HG02642 (cell line): ENCODE data around the gene GZMB.
"Not testable (repeated sequence)": the region's sequence is repeated elsewhere in the genome, so short reads cannot be mapped to it uniquely, and the experiment has no call there.

Experiments used
- ATAC-seq: cut with Tn5 transposase; IDR thresholded peaks from one replicate; pipeline ENCODE4 v1.9.1; 2021; ENCODE audit warnings: mild to moderate bottlenecking; ENCODE audit not compliant: unreplicated experiment, poor library complexity

Gene GZMB, protein sequence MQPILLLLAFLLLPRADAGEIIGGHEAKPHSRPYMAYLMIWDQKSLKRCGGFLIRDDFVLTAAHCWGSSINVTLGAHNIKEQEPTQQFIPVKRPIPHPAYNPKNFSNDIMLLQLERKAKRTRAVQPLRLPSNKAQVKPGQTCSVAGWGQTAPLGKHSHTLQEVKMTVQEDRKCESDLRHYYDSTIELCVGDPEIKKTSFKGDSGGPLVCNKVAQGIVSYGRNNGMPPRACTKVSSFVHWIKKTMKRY

DNA sequence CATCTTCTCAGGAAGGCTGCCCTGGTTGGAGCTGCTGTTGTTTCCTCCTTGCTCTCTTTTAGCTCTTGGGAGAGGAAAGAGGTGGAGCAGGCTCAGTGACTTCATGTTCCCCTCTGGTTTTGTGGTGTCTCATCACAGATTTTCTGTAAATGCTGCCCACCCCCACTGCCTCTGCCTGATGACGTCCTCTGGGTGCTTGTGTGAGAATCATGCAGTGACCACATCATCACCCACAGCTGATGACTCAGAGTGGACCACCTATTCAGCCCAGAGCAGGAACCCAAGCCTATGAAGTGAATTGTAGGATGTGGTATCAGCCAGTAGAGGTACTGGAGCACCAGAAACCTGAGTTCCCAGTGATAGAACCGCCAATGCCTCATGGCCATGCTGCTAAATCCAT lies at the start of gene GZMB:
TSS of gene GZMB (minus strand) at position 33 of the 400 bp plus-strand sequence. CDS start at position 3, 30 bp downstream.
- ATAC-seq: no peak

DNA sequence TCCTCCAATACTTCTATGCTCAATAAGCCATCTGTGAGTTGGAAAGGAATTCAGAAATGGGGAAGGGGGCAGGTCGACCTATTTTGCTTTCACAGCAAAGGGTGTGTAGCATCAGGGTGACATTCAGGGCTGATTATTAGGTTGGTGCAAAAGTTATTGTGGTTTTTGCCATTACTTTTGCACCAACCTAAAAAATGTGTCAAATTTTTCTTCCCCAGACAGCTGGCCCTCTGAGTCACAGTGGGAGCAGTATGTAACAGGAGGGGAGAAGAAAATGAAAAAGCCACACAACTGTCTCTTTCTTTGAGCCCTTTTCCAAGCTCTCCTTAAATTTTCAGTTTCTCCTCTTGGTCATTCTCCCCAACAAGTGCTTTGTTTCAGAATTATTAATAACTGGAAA lies 47.1 kb upstream of the GZMB start:
- no peak for ATAC-seq

DNA sequence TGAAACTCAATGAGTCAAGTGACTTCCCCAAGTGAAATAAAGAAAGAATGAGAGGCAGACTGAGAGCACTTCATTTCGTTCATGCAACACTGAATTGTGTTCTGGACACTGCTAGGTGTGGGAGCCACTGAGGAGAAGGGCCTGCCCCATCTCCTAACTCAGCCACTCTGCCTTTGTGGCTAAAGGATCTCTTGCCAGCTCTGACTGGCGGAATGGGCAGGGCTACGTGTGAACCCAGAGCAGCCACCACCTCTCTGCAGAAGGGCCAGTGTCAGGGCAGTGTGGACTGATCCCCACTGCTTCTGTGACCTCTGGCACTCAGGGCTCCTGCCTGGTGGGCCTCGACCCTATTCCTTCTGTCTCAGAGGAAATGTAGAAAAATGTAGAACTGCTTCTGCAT lies 46.5 kb upstream of the GZMB start:
- no peak for ATAC-seq

DNA sequence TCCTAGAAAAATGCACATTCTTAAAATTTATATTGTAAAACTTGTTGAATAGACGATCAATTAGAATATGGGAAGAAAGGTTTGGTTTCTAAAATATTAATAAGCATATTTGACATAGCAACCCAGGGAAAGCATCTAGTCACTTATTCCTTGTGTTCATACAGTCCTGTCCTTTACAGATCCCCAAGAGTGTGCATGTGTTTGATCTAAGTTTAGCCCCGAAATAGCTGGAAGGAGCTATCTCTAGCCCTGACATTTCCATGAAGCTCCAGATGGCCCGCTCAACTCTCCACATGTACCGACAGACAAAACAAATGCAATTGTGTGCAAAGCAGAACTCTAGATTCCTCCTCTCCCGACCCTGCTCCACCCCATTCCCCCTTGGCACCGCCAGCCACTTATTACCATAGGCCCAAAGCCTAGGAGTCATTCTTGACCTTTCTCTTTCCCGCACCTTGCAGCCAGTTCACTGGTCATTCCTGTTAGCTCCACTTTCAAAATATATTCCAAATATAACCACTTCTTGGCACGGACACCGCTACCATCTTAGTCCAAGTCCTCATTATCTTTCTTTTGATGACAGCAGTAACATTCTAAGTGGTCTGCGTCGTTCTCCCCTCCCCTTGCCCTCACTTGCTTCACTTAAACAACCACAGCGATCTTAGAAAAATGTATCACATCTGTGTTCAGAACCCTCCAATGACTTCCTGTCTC lies 45.4 kb upstream of the GZMB start:
- ATAC-seq: no peak

DNA sequence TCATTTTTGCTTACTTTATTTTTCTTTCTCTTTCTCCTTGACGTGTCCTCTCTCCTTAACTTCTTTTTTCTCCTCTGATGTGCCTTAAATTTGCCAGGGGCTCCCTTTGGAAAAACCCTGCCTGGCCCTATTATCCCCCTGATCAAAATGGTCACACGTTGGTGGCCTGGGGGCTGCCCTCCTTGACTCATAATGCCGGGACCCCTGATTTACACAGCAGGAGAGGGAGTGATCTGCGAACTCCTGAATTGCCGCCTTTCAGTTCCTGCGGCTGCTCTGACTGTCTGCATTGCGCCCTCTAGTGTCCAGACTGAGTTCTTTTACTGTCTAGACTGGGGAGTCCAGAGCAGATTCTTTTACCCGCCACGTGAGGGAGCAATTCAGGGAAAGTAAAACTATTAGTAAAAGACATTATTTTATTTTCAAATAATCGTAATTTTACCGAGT lies 44.8 kb upstream of the GZMB start:
- ATAC-seq: peak; percentile 83

DNA sequence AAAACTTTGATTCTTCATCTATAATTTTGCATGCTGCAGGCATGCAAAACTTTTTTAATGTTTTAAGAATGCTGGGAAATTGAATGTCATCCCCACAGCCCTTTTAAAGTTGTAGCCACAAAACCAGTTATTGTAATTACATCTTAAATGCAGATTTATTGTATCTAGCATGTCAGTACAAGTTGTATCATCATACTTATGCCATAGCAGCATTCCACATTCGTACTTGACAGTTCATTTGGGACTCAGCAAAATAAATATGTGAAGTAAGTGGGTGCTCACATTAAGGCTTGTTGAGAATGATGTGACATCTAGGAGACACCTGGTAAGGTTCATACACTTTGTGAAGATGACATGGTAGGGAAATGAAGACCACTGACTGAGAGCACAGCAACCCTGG lies 44.0 kb upstream of the GZMB start:
- no peak for ATAC-seq

DNA sequence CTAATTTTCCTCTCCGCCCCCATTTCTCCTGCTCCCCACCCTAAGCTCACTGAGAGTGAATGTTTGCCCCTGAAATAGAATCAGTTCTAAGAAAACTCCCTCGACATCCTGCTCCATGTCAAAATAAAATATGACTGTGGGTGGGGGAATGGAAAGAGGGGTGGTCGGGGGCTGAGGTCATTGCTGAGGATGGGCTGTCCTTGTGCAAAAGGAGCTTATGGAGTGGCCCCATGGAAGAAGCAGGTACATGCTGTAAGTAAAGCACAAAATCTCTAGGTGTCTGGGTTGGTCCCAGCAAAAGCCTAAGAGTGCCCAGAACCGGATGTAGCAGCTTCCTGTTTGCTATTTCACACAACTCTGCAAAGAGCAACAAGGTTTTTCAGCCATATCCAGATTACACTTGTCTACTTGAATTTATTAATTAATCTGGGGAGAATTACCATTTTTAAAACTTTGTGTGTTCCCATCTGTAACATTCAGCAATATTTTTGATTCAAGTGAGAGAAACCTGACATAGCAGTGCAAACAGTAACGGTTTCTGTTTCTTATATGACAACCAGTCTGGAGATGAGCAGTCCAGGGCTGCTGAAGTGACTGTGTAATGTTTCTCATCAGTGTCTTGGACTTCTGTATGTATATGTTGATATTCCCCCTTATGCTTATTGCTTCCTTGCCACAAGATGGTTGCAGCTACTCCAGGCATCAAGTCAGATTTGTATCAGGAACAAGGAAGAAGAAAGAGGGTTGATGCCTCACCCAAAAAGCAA lies 40.4 kb upstream of the GZMB start:
- peak; percentile 61 for ATAC-seq

DNA sequence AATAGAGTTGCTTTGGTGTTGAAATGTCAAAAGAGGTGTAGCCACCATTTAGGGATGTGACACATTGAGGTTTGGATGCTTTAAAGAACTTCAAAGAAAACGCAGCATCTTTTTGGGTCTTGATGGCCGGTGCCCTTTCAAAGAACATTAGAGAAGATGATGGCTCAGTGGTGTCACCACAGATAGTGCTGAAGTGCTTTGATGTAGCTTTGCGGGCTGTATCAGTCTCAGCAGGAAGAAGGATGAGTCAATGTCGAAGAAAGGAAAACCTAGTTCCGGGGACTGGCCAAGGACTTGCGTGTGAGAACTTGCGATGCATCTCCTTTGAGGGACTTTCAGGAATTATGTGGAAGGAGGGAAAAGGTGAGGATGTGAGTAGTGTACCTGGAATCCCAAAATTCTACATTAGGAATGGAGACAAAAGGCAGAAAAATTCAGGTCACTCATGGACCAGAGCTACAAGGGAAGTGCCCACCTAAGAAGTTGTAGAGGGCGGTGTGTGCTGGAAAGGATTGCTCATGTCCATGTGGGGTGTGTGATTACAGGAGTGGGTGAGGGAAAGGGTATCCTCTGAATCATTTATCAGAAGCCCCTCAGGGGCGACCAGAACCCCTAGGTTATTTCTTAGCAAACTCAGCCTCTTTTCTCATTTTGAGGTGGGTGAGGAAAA lies 39.7 kb upstream of the GZMB start:
- peak; percentile 54 for ATAC-seq

DNA sequence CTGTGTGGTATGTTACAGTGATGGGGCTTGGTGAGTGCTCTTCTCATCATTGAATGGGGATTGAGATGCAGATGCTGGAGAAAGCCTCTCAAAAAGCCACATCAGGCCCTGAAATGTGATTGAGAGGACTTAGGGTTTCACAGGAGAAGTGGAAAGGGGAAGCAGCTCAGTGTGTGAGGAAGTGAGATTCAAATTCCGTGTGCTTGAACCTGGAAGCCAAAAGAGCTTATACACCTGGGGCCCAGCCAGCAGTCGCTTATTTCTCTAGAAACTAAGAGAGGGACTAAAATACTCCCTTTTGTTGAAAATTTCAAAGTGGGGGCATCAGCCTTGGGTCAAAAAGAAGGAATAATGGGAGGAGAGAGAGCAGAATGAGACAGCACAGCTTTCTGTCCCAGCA lies 39.1 kb upstream of the GZMB start:
- ATAC-seq: peak; percentile 68

DNA sequence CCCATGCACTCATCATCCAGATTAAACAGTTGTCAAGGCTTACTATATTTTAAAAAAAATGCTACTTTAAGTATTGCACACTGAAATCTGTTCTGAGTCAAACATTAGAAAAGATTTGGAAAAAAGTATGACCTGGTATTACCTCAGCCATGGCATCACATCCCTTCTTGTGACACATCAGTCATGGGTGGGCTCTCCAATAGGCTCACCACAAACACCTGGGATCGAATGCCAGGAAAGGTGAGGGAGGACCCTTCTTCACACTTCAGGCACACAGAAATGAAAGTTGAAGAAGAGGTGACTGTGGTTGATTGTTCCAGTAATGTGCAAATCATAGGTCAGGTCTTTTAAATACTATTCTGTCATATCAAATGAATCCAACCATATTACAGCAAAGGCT lies 36.6 kb upstream of the GZMB start:
- ATAC-seq: no peak

DNA sequence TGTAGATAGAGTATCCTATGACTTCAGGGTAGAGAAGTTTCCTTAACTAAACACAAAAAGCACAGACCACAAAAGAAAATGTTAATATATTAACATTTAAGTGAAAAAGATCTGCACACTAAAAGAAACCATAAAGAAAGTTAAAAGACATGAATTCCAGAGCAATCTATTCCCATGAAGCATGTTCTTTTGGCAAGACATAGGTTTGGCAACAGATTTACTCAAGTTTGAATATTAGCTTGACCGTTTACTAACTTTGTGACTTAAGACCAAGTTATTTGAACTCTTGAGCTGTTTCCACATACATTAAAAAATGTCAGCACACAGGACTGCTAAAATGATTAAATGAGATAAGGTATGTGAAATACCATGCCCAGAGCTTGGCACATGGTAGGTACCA lies 35.7 kb upstream of the GZMB start:
- no peak for ATAC-seq

DNA sequence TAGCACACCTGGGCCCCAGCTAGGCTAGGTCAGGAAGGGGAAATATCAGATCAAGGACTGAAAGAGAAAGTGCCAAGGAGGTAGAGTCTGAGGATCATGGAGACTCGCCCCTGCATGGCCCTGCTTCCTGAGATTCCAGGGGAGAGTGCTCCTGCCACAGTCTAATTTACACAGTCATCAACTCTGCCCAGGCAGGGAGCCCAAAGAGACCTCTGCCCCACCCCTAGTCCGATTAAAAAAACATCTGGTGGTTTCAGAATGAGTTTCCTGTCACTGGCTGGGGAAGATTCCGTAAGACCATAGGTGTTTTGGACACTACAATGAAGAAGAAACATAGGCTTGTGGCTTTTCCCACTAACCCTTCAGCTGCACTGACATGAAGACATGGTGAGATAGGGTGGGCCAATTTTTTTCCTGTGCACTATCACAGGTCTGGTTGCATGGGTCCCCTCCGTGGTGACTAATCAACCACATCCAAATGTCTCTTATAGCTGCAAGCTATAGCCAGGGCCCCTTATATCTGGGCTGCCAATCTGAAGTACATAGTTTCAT lies 31.5 kb upstream of the GZMB start:
- ATAC-seq: peak; percentile 96

DNA sequence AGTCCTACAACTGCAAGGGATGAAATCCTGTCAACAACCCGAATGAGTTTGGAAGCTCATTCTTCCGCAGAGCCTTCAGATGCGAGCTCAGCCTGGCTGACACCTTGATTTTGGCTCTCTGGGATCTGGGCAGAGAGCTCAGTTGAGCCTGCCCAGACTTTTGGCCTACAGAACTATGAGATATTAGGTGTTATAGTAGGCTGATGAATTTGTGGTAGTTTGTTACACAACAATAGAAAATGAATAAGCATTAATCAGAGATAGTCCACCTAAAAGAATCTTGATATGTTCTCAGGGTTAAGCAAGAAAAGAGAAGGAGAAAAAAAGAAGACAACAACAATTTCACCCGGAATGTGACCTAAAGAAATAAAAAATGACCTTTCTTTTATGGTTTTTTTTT lies 30.4 kb upstream of the GZMB start:
- no peak for ATAC-seq

DNA sequence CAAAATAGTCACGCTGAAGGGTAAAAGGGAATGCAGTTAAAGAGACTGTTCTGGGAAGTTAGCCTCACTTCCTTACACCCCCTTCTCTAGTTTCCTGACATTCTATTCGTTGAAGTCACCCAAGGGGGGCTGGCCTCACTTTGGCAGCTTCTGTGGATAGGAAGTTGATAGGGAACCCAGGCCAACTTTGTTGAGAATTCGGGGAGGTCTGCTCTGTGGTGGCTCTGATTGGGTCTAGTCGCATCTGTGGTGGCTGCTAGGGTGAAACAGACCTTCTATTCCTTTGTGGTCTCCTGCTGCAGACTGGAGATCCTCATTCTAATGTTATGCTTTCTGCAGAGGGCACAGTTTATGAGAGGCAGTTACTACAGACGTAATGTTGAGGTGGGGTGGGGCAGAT lies 28.8 kb upstream of the GZMB start:
- no peak for ATAC-seq

DNA sequence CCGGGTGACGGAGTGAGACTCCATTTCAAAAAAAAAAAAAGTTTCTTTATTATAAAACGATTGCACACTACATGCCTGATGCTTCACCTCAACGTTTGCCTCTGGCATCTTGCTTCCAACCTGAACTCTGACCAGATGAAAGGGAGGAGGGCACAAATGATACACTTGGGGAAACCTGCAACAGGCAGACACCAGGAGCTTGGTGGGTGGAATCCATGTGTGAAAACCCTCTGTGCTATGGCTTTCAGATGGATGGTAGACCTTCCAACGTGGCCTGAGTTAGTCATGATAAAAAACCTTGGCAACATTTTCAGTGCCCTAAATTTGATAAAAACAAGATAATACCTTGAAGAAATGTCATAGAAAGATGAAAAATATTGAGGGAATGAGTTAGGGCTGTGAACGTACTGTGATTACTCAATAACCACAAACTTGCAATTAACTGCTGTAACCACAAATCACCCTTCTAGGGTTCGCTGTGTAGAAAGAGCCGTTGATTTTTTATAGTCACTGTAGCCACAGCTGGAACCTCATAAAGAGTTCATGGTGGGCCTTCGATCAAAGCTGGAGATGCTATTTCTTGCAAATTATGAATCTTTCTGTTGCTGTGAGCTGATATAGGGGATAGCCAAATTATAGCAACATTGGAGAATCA lies 26.1 kb upstream of the GZMB start:
- no peak for ATAC-seq

DNA sequence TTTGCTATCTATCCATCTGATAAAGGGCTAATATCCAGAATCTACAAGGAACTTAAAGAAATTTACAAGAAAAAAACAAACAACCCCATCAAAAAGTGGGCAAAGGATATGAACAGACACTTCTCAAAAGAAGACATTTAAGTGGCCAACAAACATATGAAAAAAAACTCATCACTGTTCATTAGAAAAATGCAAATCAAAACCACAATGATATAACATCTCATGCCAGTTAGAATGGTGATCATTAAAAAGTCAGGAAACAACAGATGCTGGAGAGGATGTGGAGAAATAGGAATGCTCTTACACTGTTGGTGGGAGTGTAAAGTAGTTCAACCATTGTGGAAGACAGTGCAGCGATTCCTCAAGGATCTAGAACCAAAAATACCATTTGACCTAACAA lies 14.4 kb upstream of the GZMB start:
- not testable (repeated sequence) for ATAC-seq

DNA sequence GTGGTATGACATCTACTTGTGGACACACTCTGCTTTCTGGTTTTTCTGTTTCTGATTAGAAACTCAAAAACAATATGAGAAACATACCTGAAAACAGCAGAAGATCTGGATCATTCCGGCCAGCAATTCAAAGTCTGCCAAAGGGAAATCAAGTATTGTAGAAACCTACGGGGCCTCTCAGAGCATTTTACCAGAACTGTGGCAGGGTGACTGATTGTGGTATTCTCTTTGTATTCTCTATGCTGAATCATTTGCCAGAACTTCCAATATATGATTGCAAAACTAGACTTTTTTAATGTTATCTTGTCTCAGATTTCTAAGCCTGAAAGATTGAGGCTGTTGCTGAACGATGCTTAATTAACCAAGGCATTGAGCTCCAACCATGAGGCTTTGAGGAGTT lies 5.9 kb upstream of the GZMB start:
- no peak for ATAC-seq

DNA sequence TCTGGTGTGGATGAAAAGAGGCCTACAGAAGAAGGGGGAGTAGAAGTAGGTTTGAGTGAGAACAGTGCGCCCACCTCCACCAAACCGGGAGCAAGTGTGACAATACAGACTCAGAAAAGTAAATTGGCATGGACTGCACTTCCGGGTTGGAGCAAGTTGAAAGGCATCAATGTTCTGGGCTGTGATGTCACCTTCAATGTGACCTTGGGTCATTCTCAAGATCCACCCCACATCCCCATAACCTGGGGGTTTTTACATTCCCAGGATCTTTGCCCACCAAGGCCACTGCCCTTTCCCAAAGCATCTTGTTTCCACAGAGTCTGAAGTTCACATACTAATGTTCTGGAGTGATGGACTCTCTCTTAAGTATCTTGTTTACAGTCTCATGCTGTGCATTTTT lies 5.3 kb upstream of the GZMB start:
- ATAC-seq: no peak

DNA sequence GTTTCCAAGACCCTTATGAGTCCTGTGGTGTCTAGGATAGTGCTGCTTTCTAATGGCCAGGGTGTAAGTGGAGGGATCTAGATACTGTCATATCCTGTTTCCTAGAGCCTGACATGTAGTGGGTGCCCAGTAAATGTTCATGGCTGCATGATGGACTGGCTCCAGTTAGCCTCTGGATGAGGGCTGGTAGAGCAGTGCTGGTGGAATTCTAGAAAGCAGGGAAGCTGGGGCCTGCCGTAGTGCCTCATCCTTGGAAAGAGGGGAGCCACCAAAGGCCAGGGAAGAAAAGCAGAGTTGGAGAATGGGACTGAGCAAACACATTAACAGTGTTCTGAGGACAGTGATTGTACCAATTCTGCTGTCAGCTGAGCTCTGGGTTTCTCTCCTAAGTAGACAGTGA lies 637 bp downstream of the GZMB start:
- no peak for ATAC-seq

DNA sequence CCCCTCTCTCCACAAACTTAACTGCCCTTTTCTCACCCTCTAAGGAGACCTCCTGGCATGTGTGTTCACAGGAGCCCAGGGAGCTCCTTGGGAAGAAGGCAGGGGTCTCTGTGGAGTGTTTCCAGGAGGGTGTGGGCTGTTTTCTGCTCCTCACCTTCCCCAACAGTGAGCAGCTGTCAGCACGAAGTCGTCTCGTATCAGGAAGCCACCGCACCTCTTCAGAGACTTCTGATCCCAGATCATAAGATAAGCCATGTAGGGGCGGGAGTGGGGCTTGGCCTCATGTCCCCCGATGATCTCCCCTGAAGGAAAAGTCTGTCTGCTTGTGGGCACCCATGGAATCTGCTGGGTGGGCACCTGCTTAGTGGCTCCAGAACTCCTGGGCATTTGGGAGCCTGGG lies 1.2 kb downstream of the GZMB start:
- no peak for ATAC-seq
